GM18868 (cell line): ENCODE data around the gene LRP1-AS.

Experiments used
- ATAC-seq: cut with Tn5 transposase; IDR thresholded peaks from one replicate; pipeline ENCODE4 v1.9.1; 2021; ENCODE audit warnings: mild to moderate bottlenecking, moderate library complexity; ENCODE audit not compliant: unreplicated experiment

Gene LRP1-AS

GRCh38 chr12:57146961-57147944 is at the start of gene LRP1-AS:
LRP1-AS (minus strand) TSS chr12:57147619.
- ATAC-seq: no peak

GRCh38 chr12:57196956-57197355 is 49.5 kb upstream of the LRP1-AS start:
- ATAC-seq: no peak

- no peak for ATAC-seq
Measured at GRCh38 chr12:57196439-57196838, 49.0 kb upstream of the LRP1-AS start.

- no peak for ATAC-seq
Measured at GRCh38 chr12:57195611-57196371, 48.4 kb upstream of the LRP1-AS start.

GRCh38 chr12:57195186-57195585 is 47.8 kb upstream of the LRP1-AS start:
- no peak for ATAC-seq

GRCh38 chr12:57194253-57194652 is 46.8 kb upstream of the LRP1-AS start:
- ATAC-seq: no peak

- no peak for ATAC-seq
Measured at GRCh38 chr12:57193706-57194245, 46.4 kb upstream of the LRP1-AS start.

- no peak for ATAC-seq
Measured at GRCh38 chr12:57192920-57193319, 45.5 kb upstream of the LRP1-AS start.

- no peak for ATAC-seq
Measured at GRCh38 chr12:57191410-57191809, 44.0 kb upstream of the LRP1-AS start.

GRCh38 chr12:57190821-57191220 is 43.4 kb upstream of the LRP1-AS start:
- ATAC-seq: no peak

- ATAC-seq: no peak
Measured at GRCh38 chr12:57190037-57190436, 42.6 kb upstream of the LRP1-AS start.

GRCh38 chr12:57188090-57188425 is 40.6 kb upstream of the LRP1-AS start:
- ATAC-seq: no peak

- no peak for ATAC-seq
Measured at GRCh38 chr12:57187222-57188089, 40.0 kb upstream of the LRP1-AS start.

GRCh38 chr12:57185906-57186508 is 38.6 kb upstream of the LRP1-AS start:
- no peak for ATAC-seq

GRCh38 chr12:57185403-57185802 is 38.0 kb upstream of the LRP1-AS start:
- ATAC-seq: no peak

- no peak for ATAC-seq
Measured at GRCh38 chr12:57183939-57184725, 36.7 kb upstream of the LRP1-AS start.

GRCh38 chr12:57182918-57183575 is 35.6 kb upstream of the LRP1-AS start:
- peak; percentile 89 for ATAC-seq

- no peak for ATAC-seq
Measured at GRCh38 chr12:57181561-57182155, 34.2 kb upstream of the LRP1-AS start.

- no peak for ATAC-seq
Measured at GRCh38 chr12:57181072-57181471, 33.7 kb upstream of the LRP1-AS start.
